ENCODE data around the gene WDR44.

WDR44 gene

DNA sequence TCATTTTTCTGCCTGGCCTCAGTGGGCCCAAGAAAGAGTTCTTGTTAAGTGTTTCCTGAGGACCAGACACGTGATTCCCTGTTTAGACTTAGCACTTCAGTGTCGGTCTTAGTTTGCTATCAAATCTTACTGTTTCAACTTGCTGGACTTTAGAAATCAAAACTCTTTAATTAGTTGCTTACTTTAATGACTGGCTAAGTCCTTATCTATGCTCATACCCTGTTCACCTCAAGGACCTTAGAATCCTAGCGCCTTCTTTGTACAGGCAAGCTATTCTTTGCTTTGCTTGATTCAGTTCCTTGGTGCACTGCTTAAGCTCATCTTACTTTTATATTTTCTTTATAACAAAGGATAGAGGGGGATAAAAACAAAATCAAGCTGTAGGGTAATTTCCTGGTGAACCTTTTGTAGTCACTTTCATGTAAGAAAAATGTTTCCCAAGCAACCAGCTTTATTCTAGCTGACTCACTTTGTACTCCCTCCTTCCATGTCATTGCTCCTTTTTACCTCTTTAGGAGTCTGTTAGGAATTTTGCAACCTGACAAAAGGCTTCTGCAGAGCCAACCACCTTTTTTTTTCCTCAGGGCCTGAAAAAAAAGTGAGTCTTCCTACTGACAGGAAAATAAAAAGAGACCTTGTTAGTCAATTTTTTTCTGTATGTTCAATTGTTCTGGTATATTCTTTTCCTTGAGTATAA, 14.7 kb downstream of the WDR44 start:
- TF ChIP-seq, protein P1, sequence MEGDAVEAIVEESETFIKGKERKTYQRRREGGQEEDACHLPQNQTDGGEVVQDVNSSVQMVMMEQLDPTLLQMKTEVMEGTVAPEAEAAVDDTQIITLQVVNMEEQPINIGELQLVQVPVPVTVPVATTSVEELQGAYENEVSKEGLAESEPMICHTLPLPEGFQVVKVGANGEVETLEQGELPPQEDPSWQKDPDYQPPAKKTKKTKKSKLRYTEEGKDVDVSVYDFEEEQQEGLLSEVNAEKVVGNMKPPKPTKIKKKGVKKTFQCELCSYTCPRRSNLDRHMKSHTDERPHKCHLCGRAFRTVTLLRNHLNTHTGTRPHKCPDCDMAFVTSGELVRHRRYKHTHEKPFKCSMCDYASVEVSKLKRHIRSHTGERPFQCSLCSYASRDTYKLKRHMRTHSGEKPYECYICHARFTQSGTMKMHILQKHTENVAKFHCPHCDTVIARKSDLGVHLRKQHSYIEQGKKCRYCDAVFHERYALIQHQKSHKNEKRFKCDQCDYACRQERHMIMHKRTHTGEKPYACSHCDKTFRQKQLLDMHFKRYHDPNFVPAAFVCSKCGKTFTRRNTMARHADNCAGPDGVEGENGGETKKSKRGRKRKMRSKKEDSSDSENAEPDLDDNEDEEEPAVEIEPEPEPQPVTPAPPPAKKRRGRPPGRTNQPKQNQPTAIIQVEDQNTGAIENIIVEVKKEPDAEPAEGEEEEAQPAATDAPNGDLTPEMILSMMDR (conservative IDR thresholded peaks at IDR 0.05; ENCODE audit: low read length), result no peak
- H3K4me3 ChIP-seq (ENCODE audit: low read length), result no peak overlapping the region
- no peak for DNase-seq (ENCODE audit: low read depth)

DNA sequence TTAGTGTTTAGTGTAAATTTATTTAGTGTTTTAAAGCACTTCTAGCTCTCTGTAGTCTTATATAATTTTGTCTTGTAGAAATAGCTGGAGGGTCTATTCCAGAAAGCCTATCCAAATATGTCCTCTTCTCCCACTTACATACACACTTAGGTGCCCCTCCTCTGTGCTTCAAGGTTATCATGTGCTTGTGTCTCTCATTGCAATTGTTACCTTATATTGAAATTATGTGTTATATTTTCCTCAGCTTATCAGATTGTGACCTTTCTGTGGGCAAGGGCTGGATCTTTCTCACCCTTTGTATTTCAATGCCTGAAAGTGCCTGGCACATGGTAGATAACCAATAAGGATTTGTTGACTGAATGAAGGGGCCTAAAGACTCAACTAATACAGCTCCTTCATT, 18.4 kb downstream of the WDR44 start:
- TF ChIP-seq, protein P1 (conservative IDR thresholded peaks at IDR 0.05; ENCODE audit: low read length), result no peak
- DNase-seq (ENCODE audit: low read depth), result no peak
- H3K4me3 ChIP-seq (ENCODE audit: low read length), result no peak overlapping the region

- TF ChIP-seq, protein P1 (conservative IDR thresholded peaks at IDR 0.05; ENCODE audit: low read length), result no peak
- DNase-seq (ENCODE audit: low read depth), result no peak
- no peak overlapping the region for H3K4me3 ChIP-seq (ENCODE audit: low read length)
Observed at GRCh38 chrX:118367338-118367737, 21.4 kb downstream of the WDR44 start.

DNA sequence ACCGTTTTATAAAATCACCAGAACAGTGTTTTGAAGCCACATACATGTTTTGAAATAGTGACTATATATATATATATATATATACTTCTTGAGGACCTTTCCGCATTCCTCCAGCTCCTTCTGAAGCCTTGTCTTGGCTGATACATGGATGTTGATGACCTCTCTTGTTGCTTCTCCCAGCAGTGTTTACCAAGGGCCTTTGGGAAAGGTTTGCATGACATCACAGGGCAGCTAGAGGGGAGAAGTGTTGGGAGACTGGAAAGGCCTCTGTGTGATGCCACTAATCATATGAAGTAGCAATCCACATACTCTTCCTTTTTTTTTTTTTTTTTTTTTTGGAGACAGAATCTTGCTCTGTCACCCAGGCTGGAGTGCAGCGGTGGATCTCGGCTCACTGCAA, 22.5 kb downstream of the WDR44 start:
- H3K4me3 ChIP-seq (ENCODE audit: low read length), result no peak overlapping the region
- no peak for DNase-seq (ENCODE audit: low read depth)
- TF ChIP-seq, protein P1 (conservative IDR thresholded peaks at IDR 0.05; ENCODE audit: low read length), result no peak

- H3K4me3 ChIP-seq (ENCODE audit: low read length), result no peak overlapping the region
- TF ChIP-seq, protein P1 (conservative IDR thresholded peaks at IDR 0.05; ENCODE audit: low read length), result no peak
- DNase-seq (ENCODE audit: low read depth), result peak; percentile 57
Observed at GRCh38 chrX:118370921-118371624, 25.2 kb downstream of the WDR44 start.

- no peak overlapping the region for H3K4me3 ChIP-seq (ENCODE audit: low read length)
- TF ChIP-seq, protein P1 (conservative IDR thresholded peaks at IDR 0.05; ENCODE audit: low read length), result no peak
- no peak for DNase-seq (ENCODE audit: low read depth)
Observed at GRCh38 chrX:118373538-118373937, 27.6 kb downstream of the WDR44 start.

GRCh38 chrX:118383120-118383519, 37.2 kb downstream of the WDR44 start:
- DNase-seq (ENCODE audit: low read depth), result no peak
- TF ChIP-seq, protein P1 (conservative IDR thresholded peaks at IDR 0.05; ENCODE audit: low read length), result no peak
- no peak overlapping the region for H3K4me3 ChIP-seq (ENCODE audit: low read length)

Data from AG10803 (cell line).